WTC11 (cell line): ENCODE measurements around the gene MR1. TPM values are rescaled to one million over a fixed set of nuclear protein-coding genes. Genes with fewer than 3 reads are reported as not detected.
A peak's percentile ranks its signal among the peaks of the same experiment; 100 is the strongest.

ENCODE experiments used
- ATAC-seq: fragments of 200-7000 bp; cut with Tn5 transposase; 2 replicates; pipeline ENCODE4 v1.10.0; 2021; ENCODE audit warnings: mild to moderate bottlenecking, moderate library complexity
- CTCF ChIA-PET: fragments of 300-600 bp; sonication (Branson Sonifier 250); formaldehyde crosslinking; loops from one replicate; lab custom pipeline; 2021; ENCODE audit warnings: antibody characterized with exemption; lab: Charles Lee
- POLR2A ChIA-PET: fragments of 350-600 bp; sonication (Branson Sonifier 250); formaldehyde crosslinking; loops from one replicate; lab custom pipeline; 2021; ENCODE audit warnings: antibody characterized with exemption; lab: Charles Lee
- DNase-seq: peaks from one replicate; pipeline ENCODE4 v3.0.0; 2021; ENCODE audit warnings: low spot score
- H3K27ac Mint-ChIP-seq: 2 replicates; pipeline ENCODE4 v1.8.0; 2021; ENCODE audit warnings: mixed read lengths
- H3K27me3 Mint-ChIP-seq: 2 replicates; pipeline ENCODE4 v1.8.0; 2021; ENCODE audit warnings: low read depth, mild to moderate bottlenecking, moderate library complexity, mixed read lengths
- H3K36me3 Mint-ChIP-seq: 2 replicates; pipeline ENCODE4 v1.8.0; 2021; ENCODE audit warnings: mixed read lengths
- H3K4me1 Mint-ChIP-seq: 2 replicates; pipeline ENCODE4 v1.8.0; 2022; ENCODE audit warnings: mixed read lengths
- H3K4me3 Mint-ChIP-seq: 2 replicates; pipeline ENCODE4 v1.8.0; 2021; ENCODE audit warnings: mild to moderate bottlenecking, moderate library complexity, mixed read lengths
- H3K9me3 Mint-ChIP-seq: 2 replicates; pipeline ENCODE4 v1.8.0; 2021; ENCODE audit warnings: mixed read lengths
- CREB1 ChIP-seq: sonication (generic); formaldehyde crosslinking; IDR thresholded peaks from 2 replicates; pipeline ENCODE4 v1.8.0; 2023; ENCODE audit warnings: mild to moderate bottlenecking, missing genetic modification reagents
- ESRRA ChIP-seq: sonication (generic); formaldehyde crosslinking; IDR thresholded peaks from 2 replicates; pipeline ENCODE4 v1.8.1; 2022; ENCODE audit warnings: mild to moderate bottlenecking, missing genetic modification reagents, borderline replicate concordance
- FOXJ3 ChIP-seq: sonication (generic); formaldehyde crosslinking; IDR thresholded peaks from 2 replicates; pipeline ENCODE4 v1.9.0; 2021; ENCODE audit warnings: missing genetic modification reagents, mild to moderate bottlenecking, borderline replicate concordance
- MYBL2 ChIP-seq: sonication (generic); formaldehyde crosslinking; IDR thresholded peaks from 2 replicates; pipeline ENCODE4 v1.8.1; 2023; ENCODE audit warnings: mild to moderate bottlenecking, moderate library complexity, missing genetic modification reagents
- NFE2L1 ChIP-seq: sonication (generic); formaldehyde crosslinking; IDR thresholded peaks from 2 replicates; pipeline ENCODE4 v1.8.1; 2023; ENCODE audit warnings: missing genetic modification reagents
- NFYB ChIP-seq: sonication (generic); formaldehyde crosslinking; conservative IDR thresholded peaks from 2 replicates; pipeline ENCODE4 v1.8.0; 2022; ENCODE audit warnings: low read depth, missing genetic modification reagents
- NR1H2 ChIP-seq: sonication (generic); formaldehyde crosslinking; IDR thresholded peaks from 2 replicates; pipeline ENCODE4 v1.9.0; 2021; ENCODE audit warnings: mild to moderate bottlenecking, moderate library complexity, missing genetic modification reagents
- RELA ChIP-seq: sonication (generic); formaldehyde crosslinking; IDR thresholded peaks from 2 replicates; pipeline ENCODE4 v1.8.1; 2022; ENCODE audit warnings: missing genetic modification reagents, mild to moderate bottlenecking, borderline replicate concordance
- SMAD4 ChIP-seq: sonication (generic); formaldehyde crosslinking; IDR thresholded peaks from 2 replicates; pipeline ENCODE4 v1.8.0; 2022; ENCODE audit warnings: mild to moderate bottlenecking, missing genetic modification reagents
- SOX15 ChIP-seq: fragments of 250-450 bp; sonication (Bioruptor Pico); IDR thresholded peaks from 2 replicates; pipeline ENCODE4 v1.9.0; 2021; ENCODE audit warnings: mild to moderate bottlenecking
- total RNA-seq: library from RNA; stranded (reverse); gene quantifications from 3 replicates; pipeline ENCODE4 v1.2.3, GENCODE V29; 2021
- TF ChIP-seq, protein P1 (sequence below): fragments of 200-600 bp; IDR thresholded peaks from 2 replicates; pipeline ENCODE4 v1.8.0; 2022; ENCODE audit warnings: antibody characterized with exemption
- TF ChIP-seq, protein P2 (sequence below): sonication (generic); formaldehyde crosslinking; IDR thresholded peaks from 2 replicates; pipeline ENCODE4 v1.8.0; 2022; ENCODE audit warnings: missing genetic modification reagents
- TF ChIP-seq, protein P3 (sequence below): sonication (generic); formaldehyde crosslinking; IDR thresholded peaks from 2 replicates; pipeline ENCODE4 v1.8.1; 2023; ENCODE audit warnings: mild to moderate bottlenecking, missing genetic modification reagents
- TF ChIP-seq, protein P4 (sequence below): sonication (generic); formaldehyde crosslinking; IDR thresholded peaks from 2 replicates; pipeline ENCODE4 v1.8.0; 2022; ENCODE audit warnings: mild to moderate bottlenecking, missing genetic modification reagents
- TF ChIP-seq, protein P5 (sequence below): fragments of 250-450 bp; sonication (Bioruptor Pico); IDR thresholded peaks from 2 replicates; pipeline ENCODE4 v1.9.0; 2021; ENCODE audit warnings: moderate library complexity, mild to moderate bottlenecking, inconsistent platforms, borderline replicate concordance
- TF ChIP-seq, protein P6 (sequence below): sonication (generic); formaldehyde crosslinking; IDR thresholded peaks from 2 replicates; pipeline ENCODE4 v1.8.0; 2023; ENCODE audit warnings: mild to moderate bottlenecking, missing genetic modification reagents

MR1 gene
- total RNA-seq, 1 experiment from 2014 or later = 0.28 TPM

DNA sequence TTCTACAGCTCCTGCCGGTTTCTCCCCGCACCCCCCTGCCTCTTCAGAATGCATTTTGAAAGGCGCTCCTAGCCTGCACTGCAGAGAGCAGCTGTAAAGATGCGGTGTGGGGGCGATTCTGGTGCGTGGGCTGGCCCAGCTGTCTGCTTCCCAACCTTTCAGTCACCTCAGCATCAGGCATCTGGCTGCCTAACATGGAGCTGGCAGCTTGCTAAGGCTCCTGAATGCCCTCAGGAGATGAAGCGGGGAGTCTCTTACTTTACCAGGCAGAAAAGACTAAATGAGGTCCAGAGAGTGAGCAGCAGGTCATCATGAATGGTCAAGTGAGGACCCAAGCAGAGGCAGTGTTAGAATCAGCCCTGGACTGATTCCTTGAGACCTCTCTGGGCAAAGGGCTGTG is 63.5 kb downstream of the MR1 start (continued):
- no peak for TF ChIP-seq SMAD4
- TF ChIP-seq, protein P1, sequence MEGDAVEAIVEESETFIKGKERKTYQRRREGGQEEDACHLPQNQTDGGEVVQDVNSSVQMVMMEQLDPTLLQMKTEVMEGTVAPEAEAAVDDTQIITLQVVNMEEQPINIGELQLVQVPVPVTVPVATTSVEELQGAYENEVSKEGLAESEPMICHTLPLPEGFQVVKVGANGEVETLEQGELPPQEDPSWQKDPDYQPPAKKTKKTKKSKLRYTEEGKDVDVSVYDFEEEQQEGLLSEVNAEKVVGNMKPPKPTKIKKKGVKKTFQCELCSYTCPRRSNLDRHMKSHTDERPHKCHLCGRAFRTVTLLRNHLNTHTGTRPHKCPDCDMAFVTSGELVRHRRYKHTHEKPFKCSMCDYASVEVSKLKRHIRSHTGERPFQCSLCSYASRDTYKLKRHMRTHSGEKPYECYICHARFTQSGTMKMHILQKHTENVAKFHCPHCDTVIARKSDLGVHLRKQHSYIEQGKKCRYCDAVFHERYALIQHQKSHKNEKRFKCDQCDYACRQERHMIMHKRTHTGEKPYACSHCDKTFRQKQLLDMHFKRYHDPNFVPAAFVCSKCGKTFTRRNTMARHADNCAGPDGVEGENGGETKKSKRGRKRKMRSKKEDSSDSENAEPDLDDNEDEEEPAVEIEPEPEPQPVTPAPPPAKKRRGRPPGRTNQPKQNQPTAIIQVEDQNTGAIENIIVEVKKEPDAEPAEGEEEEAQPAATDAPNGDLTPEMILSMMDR = no peak
- no peak for TF ChIP-seq SOX15 (CRISPR knock-in tag)
- no peak for TF ChIP-seq ESRRA (CRISPR knock-in tag)

DNA sequence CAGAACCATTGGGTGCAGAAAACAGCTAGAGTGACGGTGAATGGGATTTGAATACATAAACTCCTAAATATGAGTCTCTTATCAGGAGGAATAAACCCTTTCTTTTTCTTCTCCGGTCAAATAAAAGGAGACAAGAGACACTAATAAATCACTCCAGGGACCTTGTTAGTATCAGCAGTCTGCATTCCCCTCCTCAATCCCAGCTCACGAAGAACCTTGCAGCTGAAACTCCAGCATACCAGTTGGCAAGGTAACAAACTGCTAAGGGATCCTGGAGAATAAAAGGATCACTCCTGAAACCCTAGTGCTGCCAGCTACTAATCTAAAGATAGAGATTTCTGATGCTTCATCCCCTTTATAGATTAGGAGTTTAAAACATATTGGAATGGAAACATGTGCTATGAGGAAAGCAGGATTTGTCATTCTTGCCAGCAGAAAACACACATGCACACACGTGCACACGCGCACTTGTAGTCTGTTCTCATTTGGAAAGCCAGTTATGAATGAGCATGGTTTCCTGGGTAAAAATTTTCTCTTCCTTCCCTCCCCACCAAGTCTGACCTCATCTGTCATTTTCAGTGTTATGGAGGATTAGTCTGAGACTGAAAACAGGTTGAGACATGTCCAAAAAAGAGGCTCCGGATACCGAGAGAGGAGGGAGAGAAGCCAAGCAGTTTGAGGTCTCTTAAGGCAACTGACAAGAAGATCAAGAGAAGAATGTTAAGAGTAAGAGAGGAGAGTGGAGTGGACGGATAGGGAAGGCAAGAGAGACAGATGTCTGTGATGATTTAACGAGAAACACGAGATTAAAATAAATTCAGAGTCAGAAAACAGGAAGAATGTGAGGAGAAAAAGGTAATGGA is 65.6 kb downstream of the MR1 start:
- H3K36me3 Mint-ChIP-seq = no peaks in the 10 kb centered on the region
- H3K9me3 Mint-ChIP-seq = 0 out of 2 replicates have a peak, but pooled peaks cover 3% of the 10 kb centered on the region
- DNase-seq (no peak), ATAC-seq (no peak)
- TF ChIP-seq, protein P2, sequence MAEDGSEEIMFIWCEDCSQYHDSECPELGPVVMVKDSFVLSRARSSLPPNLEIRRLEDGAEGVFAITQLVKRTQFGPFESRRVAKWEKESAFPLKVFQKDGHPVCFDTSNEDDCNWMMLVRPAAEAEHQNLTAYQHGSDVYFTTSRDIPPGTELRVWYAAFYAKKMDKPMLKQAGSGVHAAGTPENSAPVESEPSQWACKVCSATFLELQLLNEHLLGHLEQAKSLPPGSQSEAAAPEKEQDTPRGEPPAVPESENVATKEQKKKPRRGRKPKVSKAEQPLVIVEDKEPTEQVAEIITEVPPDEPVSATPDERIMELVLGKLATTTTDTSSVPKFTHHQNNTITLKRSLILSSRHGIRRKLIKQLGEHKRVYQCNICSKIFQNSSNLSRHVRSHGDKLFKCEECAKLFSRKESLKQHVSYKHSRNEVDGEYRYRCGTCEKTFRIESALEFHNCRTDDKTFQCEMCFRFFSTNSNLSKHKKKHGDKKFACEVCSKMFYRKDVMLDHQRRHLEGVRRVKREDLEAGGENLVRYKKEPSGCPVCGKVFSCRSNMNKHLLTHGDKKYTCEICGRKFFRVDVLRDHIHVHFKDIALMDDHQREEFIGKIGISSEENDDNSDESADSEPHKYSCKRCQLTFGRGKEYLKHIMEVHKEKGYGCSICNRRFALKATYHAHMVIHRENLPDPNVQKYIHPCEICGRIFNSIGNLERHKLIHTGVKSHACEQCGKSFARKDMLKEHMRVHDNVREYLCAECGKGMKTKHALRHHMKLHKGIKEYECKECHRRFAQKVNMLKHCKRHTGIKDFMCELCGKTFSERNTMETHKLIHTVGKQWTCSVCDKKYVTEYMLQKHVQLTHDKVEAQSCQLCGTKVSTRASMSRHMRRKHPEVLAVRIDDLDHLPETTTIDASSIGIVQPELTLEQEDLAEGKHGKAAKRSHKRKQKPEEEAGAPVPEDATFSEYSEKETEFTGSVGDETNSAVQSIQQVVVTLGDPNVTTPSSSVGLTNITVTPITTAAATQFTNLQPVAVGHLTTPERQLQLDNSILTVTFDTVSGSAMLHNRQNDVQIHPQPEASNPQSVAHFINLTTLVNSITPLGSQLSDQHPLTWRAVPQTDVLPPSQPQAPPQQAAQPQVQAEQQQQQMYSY (CRISPR knock-in tag) = no peak
- TF ChIP-seq RELA = no peak
- TF ChIP-seq CREB1 = no peak
- TF ChIP-seq SMAD4 = no peak
- no peak for TF ChIP-seq ESRRA (CRISPR knock-in tag)
- no peak for TF ChIP-seq NFYB (CRISPR knock-in tag)
- TF ChIP-seq, protein P3, sequence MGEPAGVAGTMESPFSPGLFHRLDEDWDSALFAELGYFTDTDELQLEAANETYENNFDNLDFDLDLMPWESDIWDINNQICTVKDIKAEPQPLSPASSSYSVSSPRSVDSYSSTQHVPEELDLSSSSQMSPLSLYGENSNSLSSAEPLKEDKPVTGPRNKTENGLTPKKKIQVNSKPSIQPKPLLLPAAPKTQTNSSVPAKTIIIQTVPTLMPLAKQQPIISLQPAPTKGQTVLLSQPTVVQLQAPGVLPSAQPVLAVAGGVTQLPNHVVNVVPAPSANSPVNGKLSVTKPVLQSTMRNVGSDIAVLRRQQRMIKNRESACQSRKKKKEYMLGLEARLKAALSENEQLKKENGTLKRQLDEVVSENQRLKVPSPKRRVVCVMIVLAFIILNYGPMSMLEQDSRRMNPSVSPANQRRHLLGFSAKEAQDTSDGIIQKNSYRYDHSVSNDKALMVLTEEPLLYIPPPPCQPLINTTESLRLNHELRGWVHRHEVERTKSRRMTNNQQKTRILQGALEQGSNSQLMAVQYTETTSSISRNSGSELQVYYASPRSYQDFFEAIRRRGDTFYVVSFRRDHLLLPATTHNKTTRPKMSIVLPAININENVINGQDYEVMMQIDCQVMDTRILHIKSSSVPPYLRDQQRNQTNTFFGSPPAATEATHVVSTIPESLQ (CRISPR knock-in tag) = no peak
- TF ChIP-seq, protein P4, sequence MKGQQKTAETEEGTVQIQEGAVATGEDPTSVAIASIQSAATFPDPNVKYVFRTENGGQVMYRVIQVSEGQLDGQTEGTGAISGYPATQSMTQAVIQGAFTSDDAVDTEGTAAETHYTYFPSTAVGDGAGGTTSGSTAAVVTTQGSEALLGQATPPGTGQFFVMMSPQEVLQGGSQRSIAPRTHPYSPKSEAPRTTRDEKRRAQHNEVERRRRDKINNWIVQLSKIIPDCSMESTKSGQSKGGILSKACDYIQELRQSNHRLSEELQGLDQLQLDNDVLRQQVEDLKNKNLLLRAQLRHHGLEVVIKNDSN = no peak
- no peak for TF ChIP-seq NFE2L1 (CRISPR knock-in tag)
- H3K4me3 Mint-ChIP-seq = peak overlapping the region; percentile 19
- H3K27me3 Mint-ChIP-seq = peaks cover 66% of the 10 kb centered on the region
- peak overlapping the region; percentile 2; the same call in 1 of the 2 replicates for H3K27ac Mint-ChIP-seq
- ChIA-PET CTCF (interaction anchor here (0.6 to 4.0 kb wide), 5 partner anchors 9 to 181 kb away, joined by 3 to 24 read pairs (median 4); no protein-coding TSS in a partner anchor), POLR2A (interaction anchor here (1.3 to 1.5 kb wide), 2 partner anchors 10 to 29 kb away, joined by 3 to 11 read pairs; no protein-coding TSS in a partner anchor)
- peaks cover 97% of the 10 kb centered on the region for H3K4me1 Mint-ChIP-seq

DNA sequence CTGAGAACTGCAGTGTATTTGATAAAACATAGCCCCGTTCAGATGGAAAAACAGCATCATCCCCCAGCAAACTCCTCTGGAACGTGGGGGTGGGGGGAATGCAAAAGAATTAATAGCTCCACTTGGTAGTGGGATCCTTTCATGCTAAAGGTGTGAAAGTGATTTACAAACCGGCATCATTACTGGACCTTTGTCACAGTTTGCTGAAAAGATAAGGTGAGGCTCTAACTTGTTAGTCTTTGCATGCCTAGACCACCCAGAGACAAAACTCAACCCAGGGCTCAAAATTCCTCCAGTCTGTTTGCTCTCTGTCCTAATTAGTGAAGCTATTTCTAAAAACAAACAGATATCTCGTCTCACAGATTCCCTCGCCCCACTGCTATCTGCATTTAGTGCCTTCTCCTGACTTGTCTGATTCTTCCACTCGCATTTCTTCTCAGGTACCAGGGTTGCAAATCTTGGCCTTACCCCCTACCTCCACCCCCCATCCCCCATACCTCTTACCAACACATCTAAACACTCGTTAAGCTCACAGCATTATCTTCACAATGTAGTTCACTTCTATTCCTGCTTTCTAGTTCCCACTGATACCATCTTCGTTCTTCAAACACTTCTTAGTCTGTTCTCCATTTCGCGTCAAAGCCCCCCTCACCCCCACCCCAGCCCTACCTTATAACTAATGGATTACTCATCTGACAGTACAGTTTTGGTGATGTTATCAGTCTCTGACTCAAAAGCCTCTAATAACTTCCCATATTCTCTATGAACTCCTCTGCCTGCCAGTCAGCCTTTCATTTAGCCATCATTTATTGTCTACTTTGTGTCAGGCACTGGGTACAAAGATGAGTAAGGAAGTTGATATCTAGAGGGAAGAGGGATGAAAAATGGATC is 66.5 kb downstream of the MR1 start:
- Mint-ChIP-seq H3K27me3 (peaks cover 66% of the 10 kb centered on the region), H3K4me1 (peaks cover 90% of the 10 kb centered on the region), H3K36me3 (no peaks in the 10 kb centered on the region), H3K4me3 (peak overlapping the region; percentile 70), H3K27ac (peak overlapping the region; percentile 98), H3K9me3 (0 out of 2 replicates have a peak, but pooled peaks cover 3% of the 10 kb centered on the region)
- CTCF ChIA-PET = interaction anchor here (1.0 to 1.4 kb wide), 2 partner anchors 28 to 36 kb away, joined by 3 to 4 read pairs; no protein-coding TSS in a partner anchor
- POLR2A ChIA-PET = interaction anchor here (0.6 kb wide), 1 partner anchor 11 kb away, joined by 3 read pairs; no protein-coding TSS in a partner anchor
- ATAC-seq = no peak
- TF ChIP-seq FOXJ3 (CRISPR knock-in tag) (no peak), MYBL2 (CRISPR knock-in tag) (0 out of 2 replicates have a peak, but pooled peaks have one; percentile 26), NR1H2 (no peak)
- TF ChIP-seq, protein P5, sequence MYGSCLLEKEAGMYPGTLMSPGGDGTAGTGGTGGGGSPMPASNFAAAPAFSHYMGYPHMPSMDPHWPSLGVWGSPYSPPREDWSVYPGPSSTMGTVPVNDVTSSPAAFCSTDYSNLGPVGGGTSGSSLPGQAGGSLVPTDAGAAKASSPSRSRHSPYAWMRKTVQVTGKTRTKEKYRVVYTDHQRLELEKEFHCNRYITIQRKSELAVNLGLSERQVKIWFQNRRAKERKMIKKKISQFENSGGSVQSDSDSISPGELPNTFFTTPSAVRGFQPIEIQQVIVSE (CRISPR knock-in tag) = no peak
- TF ChIP-seq, protein P6, sequence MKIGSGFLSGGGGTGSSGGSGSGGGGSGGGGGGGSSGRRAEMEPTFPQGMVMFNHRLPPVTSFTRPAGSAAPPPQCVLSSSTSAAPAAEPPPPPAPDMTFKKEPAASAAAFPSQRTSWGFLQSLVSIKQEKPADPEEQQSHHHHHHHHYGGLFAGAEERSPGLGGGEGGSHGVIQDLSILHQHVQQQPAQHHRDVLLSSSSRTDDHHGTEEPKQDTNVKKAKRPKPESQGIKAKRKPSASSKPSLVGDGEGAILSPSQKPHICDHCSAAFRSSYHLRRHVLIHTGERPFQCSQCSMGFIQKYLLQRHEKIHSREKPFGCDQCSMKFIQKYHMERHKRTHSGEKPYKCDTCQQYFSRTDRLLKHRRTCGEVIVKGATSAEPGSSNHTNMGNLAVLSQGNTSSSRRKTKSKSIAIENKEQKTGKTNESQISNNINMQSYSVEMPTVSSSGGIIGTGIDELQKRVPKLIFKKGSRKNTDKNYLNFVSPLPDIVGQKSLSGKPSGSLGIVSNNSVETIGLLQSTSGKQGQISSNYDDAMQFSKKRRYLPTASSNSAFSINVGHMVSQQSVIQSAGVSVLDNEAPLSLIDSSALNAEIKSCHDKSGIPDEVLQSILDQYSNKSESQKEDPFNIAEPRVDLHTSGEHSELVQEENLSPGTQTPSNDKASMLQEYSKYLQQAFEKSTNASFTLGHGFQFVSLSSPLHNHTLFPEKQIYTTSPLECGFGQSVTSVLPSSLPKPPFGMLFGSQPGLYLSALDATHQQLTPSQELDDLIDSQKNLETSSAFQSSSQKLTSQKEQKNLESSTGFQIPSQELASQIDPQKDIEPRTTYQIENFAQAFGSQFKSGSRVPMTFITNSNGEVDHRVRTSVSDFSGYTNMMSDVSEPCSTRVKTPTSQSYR (CRISPR knock-in tag) = no peak
- DNase-seq = no peak
